Fibroblast of skin of right biceps (primary cell): ENCODE data around the gene VSNL1.
"Not testable (repeated sequence)": the region's sequence is repeated elsewhere in the genome, so short reads cannot be mapped to it uniquely, and the experiment has no call there.

Source experiments
- DNase-seq: peaks from one replicate; pipeline ENCODE4 v3.0.0-alpha.2; 2013

The VSNL1 gene

GRCh38 chr2:17543131-17543660 lies 2.7 kb downstream of the VSNL1 start:
- DNase-seq: no peak

- DNase-seq: peak; percentile 82
These were observed 3.4 kb downstream of the VSNL1 start for GRCh38 chr2:17543848-17544247.

- DNase-seq: peak; percentile 93
These were observed 3.8 kb downstream of the VSNL1 start for GRCh38 chr2:17544256-17544655.

- no peak for DNase-seq
These were observed 5.5 kb downstream of the VSNL1 start for GRCh38 chr2:17545680-17546613.

GRCh38 chr2:17547237-17547636 lies 6.7 kb downstream of the VSNL1 start:
- DNase-seq: no peak

- DNase-seq: no peak
These were observed 7.2 kb downstream of the VSNL1 start for GRCh38 chr2:17547737-17548136.

GRCh38 chr2:17550907-17551306 lies 10.4 kb downstream of the VSNL1 start:
- DNase-seq: no peak

- DNase-seq: no peak
These were observed 14.7 kb downstream of the VSNL1 start for GRCh38 chr2:17555150-17555549.

GRCh38 chr2:17557596-17557995 lies 17.1 kb downstream of the VSNL1 start:
- no peak for DNase-seq

GRCh38 chr2:17558053-17558452 lies 17.6 kb downstream of the VSNL1 start:
- DNase-seq: peak; percentile 29

GRCh38 chr2:17558878-17559277 lies 18.4 kb downstream of the VSNL1 start:
- DNase-seq: no peak

GRCh38 chr2:17565726-17566125 lies 25.2 kb downstream of the VSNL1 start:
- DNase-seq: not testable (repeated sequence)

- DNase-seq: peak; percentile 24
These were observed 31.2 kb downstream of the VSNL1 start for GRCh38 chr2:17571681-17572080.

- DNase-seq: peak; percentile 36
These were observed 32.7 kb downstream of the VSNL1 start for GRCh38 chr2:17573085-17573803.

- DNase-seq: no peak
These were observed 33.3 kb downstream of the VSNL1 start for GRCh38 chr2:17573804-17574175.

GRCh38 chr2:17574406-17575073 lies 34.0 kb downstream of the VSNL1 start:
- no peak for DNase-seq

GRCh38 chr2:17576802-17577201 lies 36.3 kb downstream of the VSNL1 start:
- no peak for DNase-seq

GRCh38 chr2:17578466-17578928 lies 38.0 kb downstream of the VSNL1 start:
- no peak for DNase-seq

- no peak for DNase-seq
These were observed 39.3 kb downstream of the VSNL1 start for GRCh38 chr2:17579605-17580318.

GRCh38 chr2:17580319-17580715 lies 39.8 kb downstream of the VSNL1 start:
- no peak for DNase-seq

GRCh38 chr2:17581831-17582230 lies 41.3 kb downstream of the VSNL1 start:
- no peak for DNase-seq

GRCh38 chr2:17583166-17583565 lies 42.7 kb downstream of the VSNL1 start:
- peak; percentile 18 for DNase-seq
